ENCODE results near the gene TMA7.

Gene TMA7

GRCh38 chr3:48431224-48432029 is 8.6 kb upstream of the TMA7 start:
- Histone ChIP-seq H3K14ac (ENCODE audit: low read length in 2 of 2) (no peak overlapping the region), H3K27me3 (ENCODE audit: control insufficient read depth in 1 of 2, insufficient read depth in 1 of 2, low read length in 2 of 2) (no peaks in the 10 kb centered on the region), H3K4me3 (ENCODE audit: insufficient read depth in 1 of 2, low read depth in 1 of 2, low read length in 2 of 2) (no peak overlapping the region), H2AFZ (ENCODE audit: low read depth, low read length) (no peak overlapping the region), H4K8ac (ENCODE audit: low read length) (no peak overlapping the region), H3K23ac (ENCODE audit: low read length in 2 of 2) (no peak overlapping the region), H2BK120ac (ENCODE audit: low read depth, low read length) (no peak overlapping the region), H3K4me2 (ENCODE audit: low read length, poor library complexity, severe bottlenecking) (no peak overlapping the region), H3K36me3 (ENCODE audit: control insufficient read depth in 1 of 2, insufficient read depth in 2 of 2, low read depth in 1 of 2, low read length in 2 of 2) (peaks cover 24 to 29% of the 10 kb centered on the region in 2 experiments), H2BK15ac (ENCODE audit: low read depth, poor library complexity, severe bottlenecking) (no peak overlapping the region), H4K91ac (ENCODE audit: low read length) (no peak overlapping the region), H3K9me3 (ENCODE audit: control insufficient read depth, low read length) (no peaks in the 10 kb centered on the region), H3K27ac (ENCODE audit: low read length, poor library complexity, severe bottlenecking) (no peak overlapping the region), H3K18ac (ENCODE audit: low read depth in 1 of 2, low read length in 2 of 2) (no peak overlapping the region), H3K4ac (ENCODE audit: low read depth in 1 of 2, low read length in 2 of 2) (no peak overlapping the region), H2AK5ac (ENCODE audit: low read length, severe bottlenecking) (peak overlapping the region; percentile 20), H3K79me1 (replicated peaks; ENCODE audit: low read length, poor library complexity, severe bottlenecking) (peaks cover 25% of the 10 kb centered on the region), H3K4me1 (ENCODE audit: control insufficient read depth, insufficient read depth, low read depth, low read length) (peaks cover 48% of the 10 kb centered on the region), H2BK12ac (ENCODE audit: low read length in 2 of 2) (no peak overlapping the region), H3K9ac (ENCODE audit: low read length) (peak overlapping the region; percentile 17), H2BK5ac (ENCODE audit: low read depth, low read length, poor library complexity, severe bottlenecking) (no peak overlapping the region)
- WGBS, result 95% methylated on average over 8 of the region's 8 CpGs
- no peak for DNase-seq

GRCh38 chr3:48432411-48433371 is 7.4 kb upstream of the TMA7 start:
- no peak overlapping the region for H2BK120ac ChIP-seq (ENCODE audit: low read depth, low read length)
- no peak overlapping the region for H3K23ac ChIP-seq (ENCODE audit: low read length in 2 of 2)
- no peak overlapping the region for H3K4me2 ChIP-seq (ENCODE audit: low read length, poor library complexity, severe bottlenecking)
- H2BK5ac ChIP-seq (ENCODE audit: low read depth, low read length, poor library complexity, severe bottlenecking), result no peak overlapping the region
- H3K27ac ChIP-seq (ENCODE audit: low read length, poor library complexity, severe bottlenecking), result no peak overlapping the region
- peak overlapping the region; percentile 72 for H3K9ac ChIP-seq (ENCODE audit: low read length)
- H2AFZ ChIP-seq (ENCODE audit: low read depth, low read length), result no peak overlapping the region
- peaks cover 24 to 29% of the 10 kb centered on the region in 2 experiments for H3K36me3 ChIP-seq (ENCODE audit: control insufficient read depth in 1 of 2, insufficient read depth in 2 of 2, low read depth in 1 of 2, low read length in 2 of 2)
- WGBS, result 87% methylated on average over 16 of the region's 16 CpGs
- peak overlapping the region in 1 of 2 experiments; percentile 72 for H3K4me3 ChIP-seq (ENCODE audit: insufficient read depth in 1 of 2, low read depth in 1 of 2, low read length in 2 of 2)
- H3K18ac ChIP-seq (ENCODE audit: low read depth in 1 of 2, low read length in 2 of 2), result no peak overlapping the region
- H2BK12ac ChIP-seq (ENCODE audit: low read length in 2 of 2), result no peak overlapping the region
- H4K8ac ChIP-seq (ENCODE audit: low read length), result peak overlapping the region; percentile 8
- no peaks in the 10 kb centered on the region for H3K27me3 ChIP-seq (ENCODE audit: control insufficient read depth in 1 of 2, insufficient read depth in 1 of 2, low read length in 2 of 2)
- H2AK5ac ChIP-seq (ENCODE audit: low read length, severe bottlenecking), result peak overlapping the region; percentile 36
- DNase-seq, result no peak
- no peaks in the 10 kb centered on the region for H3K9me3 ChIP-seq (ENCODE audit: control insufficient read depth, low read length)
- no peak overlapping the region for H2BK15ac ChIP-seq (ENCODE audit: low read depth, poor library complexity, severe bottlenecking)
- H3K14ac ChIP-seq (ENCODE audit: low read length in 2 of 2), result no peak overlapping the region
- H3K4ac ChIP-seq (ENCODE audit: low read depth in 1 of 2, low read length in 2 of 2), result no peak overlapping the region
- H3K4me1 ChIP-seq (ENCODE audit: control insufficient read depth, insufficient read depth, low read depth, low read length), result peaks cover 36% of the 10 kb centered on the region
- H4K91ac ChIP-seq (ENCODE audit: low read length), result peak overlapping the region; percentile 23
- peaks cover 14% of the 10 kb centered on the region for H3K79me1 ChIP-seq (replicated peaks; ENCODE audit: low read length, poor library complexity, severe bottlenecking)

GRCh38 chr3:48433472-48434118 is 6.5 kb upstream of the TMA7 start:
- Histone ChIP-seq H3K18ac (ENCODE audit: low read depth in 1 of 2, low read length in 2 of 2) (no peak overlapping the region), H2AFZ (ENCODE audit: low read depth, low read length) (no peak overlapping the region), H3K36me3 (ENCODE audit: control insufficient read depth in 1 of 2, insufficient read depth in 2 of 2, low read depth in 1 of 2, low read length in 2 of 2) (peaks cover 24 to 29% of the 10 kb centered on the region in 2 experiments), H4K91ac (ENCODE audit: low read length) (no peak overlapping the region), H2BK120ac (ENCODE audit: low read depth, low read length) (no peak overlapping the region), H3K4me2 (ENCODE audit: low read length, poor library complexity, severe bottlenecking) (no peak overlapping the region), H3K4me3 (ENCODE audit: insufficient read depth in 1 of 2, low read depth in 1 of 2, low read length in 2 of 2) (peak overlapping the region in 1 of 2 experiments; percentile 72), H3K4me1 (ENCODE audit: control insufficient read depth, insufficient read depth, low read depth, low read length) (peaks cover 30% of the 10 kb centered on the region), H2BK12ac (ENCODE audit: low read length in 2 of 2) (no peak overlapping the region), H3K14ac (ENCODE audit: low read length in 2 of 2) (no peak overlapping the region), H3K9ac (ENCODE audit: low read length) (peak overlapping the region; percentile 72), H3K79me1 (replicated peaks; ENCODE audit: low read length, poor library complexity, severe bottlenecking) (peaks cover 17% of the 10 kb centered on the region), H2AK5ac (ENCODE audit: low read length, severe bottlenecking) (no peak overlapping the region), H3K9me3 (ENCODE audit: control insufficient read depth, low read length) (no peaks in the 10 kb centered on the region), H2BK5ac (ENCODE audit: low read depth, low read length, poor library complexity, severe bottlenecking) (no peak overlapping the region), H3K27me3 (ENCODE audit: control insufficient read depth in 1 of 2, insufficient read depth in 1 of 2, low read length in 2 of 2) (no peaks in the 10 kb centered on the region), H2BK15ac (ENCODE audit: low read depth, poor library complexity, severe bottlenecking) (no peak overlapping the region), H3K27ac (ENCODE audit: low read length, poor library complexity, severe bottlenecking) (no peak overlapping the region), H3K23ac (ENCODE audit: low read length in 2 of 2) (no peak overlapping the region), H3K4ac (ENCODE audit: low read depth in 1 of 2, low read length in 2 of 2) (no peak overlapping the region), H4K8ac (ENCODE audit: low read length) (no peak overlapping the region)
- WGBS, result 93% methylated on average over 12 of the region's 12 CpGs
- DNase-seq, result no peak
